GM21360 (cell line): Measurements from ENCODE around the gene ZNF385B.

ENCODE experiments used
- ATAC-seq: cut with Tn5 transposase; IDR thresholded peaks from one replicate; pipeline ENCODE4 v1.9.1; 2021; ENCODE audit warnings: mild to moderate bottlenecking, moderate library complexity; ENCODE audit not compliant: unreplicated experiment

Gene ZNF385B

DNA sequence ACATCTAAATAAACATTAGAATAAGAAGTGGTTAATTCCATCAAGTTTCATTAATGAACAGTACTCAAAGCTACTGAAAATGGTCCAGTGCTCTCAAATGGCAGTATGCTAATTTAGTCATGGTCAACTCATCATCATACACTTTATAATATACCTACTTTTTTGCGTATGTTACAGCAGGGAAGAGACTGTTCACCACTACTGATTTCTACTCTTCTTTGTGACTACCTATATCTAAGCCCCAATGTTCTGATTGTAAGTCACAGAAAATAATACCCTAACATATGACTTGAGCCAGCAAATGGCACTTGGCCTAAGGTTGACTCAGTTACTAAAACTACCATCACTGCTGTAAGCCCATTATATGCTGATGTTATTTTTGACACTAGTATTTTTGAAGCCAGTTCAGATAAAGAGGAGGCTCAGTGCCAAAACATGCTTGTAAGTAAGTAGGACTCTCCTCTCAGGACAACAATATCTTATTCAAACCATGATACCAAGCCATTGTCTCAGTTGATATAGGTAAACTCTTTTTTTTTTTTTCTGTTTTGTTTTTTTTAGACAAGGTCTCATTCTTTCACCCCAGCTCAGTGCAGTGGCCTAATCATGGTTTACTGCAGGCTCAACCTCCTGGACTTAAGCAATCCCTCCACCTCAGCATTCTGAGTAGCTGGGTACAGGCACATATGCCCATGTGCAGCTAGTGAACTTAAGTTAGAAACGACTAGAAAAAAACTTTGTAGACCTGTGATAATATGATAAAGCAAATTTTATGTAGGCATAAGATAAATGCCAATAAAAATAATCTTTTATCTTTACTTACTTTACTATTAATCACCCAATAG lies 266.9 kb downstream of the ZNF385B start:
- no peak for ATAC-seq

DNA sequence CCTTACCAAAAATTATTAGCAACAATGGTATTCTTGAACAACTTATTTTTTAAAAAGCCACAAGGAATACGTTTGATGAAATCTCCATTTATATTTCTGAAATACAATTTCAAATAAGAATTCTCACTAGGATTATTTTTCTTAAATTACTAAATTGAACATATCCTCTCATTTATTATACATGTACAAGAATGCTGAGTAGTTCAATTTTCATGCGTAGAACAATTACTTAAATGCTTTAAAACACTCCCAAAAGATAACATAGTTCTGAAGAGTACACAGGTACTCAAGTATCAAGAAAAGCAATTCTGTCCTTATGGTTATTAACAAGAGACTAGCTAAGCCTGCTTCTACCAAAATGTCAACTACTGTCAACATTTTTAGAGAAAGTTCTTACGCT lies 268.1 kb downstream of the ZNF385B start:
- ATAC-seq = no peak

DNA sequence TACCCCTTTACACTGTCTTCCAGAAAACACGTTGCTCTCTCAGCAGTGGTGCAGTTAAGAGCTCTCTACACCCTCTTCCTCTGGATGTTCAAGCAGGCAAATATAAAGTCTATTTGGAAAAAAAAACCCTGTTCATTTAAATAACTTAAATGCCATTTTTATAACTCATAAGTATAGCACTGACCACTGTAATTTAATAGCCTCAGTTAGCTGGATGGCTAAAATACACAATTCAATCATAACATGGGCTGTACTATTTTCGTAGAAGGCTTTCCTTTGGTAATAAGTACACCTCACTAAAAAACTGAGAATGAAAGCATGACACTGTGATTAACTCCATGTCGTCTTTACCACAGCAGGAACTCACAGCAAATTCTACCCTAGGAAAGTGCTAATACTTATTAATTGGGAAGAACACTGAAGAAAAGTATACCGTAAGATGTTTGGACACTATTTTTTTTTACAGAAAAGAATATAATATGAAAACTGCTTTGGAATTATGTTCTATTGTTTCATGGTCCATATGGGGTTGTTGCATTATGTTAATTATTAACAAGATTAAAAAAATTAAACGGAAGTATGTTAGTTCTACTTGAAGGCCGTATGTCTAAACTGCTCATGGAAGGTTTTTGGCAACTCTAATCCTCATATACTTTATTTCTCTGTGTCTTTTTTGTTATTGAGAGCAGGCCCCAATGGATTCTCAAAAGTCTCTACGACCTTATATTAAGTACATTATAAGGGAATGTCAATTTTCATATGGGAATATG lies 269.1 kb downstream of the ZNF385B start:
- no peak for ATAC-seq

DNA sequence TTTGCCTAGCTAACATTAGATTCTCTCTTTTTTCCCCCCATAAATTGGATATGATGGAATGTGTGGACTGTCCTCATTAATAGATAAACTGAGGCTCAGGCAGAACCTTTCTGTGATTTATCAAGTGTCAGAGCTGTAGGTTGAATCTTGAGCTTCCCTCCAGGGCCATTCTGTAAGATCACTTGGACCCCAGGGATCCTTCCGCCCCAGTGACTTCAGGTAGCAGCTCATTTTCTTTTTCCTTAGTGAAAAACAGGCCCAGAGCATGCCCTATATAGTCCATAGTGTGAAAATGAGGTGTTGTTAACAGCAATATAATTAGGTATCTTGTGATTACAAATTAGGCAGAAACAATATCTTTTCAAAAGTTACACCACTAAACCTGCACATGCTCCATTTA lies 269.7 kb downstream of the ZNF385B start:
- ATAC-seq = no peak

DNA sequence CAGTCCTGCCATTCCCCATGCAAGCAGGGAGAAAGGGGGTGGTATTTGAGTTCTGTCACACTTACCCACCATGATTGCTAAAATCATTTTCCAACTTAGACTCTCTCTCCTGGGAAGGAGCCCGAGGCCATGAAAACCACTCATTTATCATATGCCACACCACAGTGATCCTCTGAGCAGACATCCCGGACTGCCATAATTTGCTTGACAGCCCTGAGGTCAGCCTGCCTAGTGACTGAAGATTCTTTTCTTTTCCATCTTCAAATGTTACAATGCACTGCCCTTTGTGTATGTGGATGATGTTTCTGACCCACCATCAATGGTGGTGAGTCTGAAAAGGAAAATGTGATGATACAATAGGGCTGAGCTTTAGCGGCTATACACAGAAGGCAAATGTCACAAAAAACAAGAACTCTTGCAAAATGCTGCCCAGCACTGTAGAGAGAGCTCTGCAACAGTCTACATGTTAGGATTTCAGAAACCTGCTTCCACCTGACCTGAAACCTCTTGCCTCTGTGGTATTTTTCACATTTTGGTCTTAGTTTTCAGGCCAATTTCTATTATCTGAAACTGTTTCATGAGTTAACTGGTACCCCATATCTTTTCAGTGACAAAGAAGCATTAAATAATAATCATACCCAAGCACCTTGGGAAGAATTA lies 272.8 kb downstream of the ZNF385B start:
- no peak for ATAC-seq

DNA sequence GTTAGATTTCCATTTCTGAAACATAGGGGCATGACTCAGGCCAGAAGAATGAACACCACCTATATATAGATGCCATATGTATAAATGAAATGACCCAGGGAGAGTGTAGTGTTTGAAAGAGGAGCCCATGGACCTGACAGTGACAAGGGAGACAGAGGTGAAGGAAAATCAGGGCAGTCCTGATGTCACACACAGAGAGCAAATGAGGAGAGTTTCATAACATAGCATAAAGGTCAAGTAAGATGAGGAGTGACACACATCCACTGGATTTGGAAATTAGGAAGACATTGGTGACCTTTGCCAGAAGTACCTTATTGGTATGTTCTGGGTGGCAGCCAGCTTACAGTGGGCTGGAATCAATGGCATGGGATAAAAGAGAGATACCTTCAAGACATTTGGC lies 276.7 kb downstream of the ZNF385B start:
- ATAC-seq = no peak

DNA sequence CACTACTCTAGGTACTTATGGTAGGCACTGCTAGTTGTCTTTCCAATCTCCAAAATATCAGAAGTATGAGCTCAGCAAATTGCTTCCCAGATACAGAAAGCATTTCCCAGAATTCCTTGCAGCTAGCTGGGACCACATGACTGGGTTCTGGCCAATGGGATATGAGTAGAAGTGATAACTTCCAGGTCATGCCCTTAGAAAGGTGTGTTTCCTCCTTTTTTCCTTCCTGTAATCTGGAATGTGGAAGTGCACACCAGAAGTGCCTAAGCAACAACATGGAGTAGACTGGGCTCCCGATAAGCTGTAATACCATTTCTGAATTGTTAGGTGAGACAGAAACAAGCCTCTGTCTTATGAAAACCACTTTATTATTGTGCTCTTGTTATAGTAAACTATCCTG lies 279.8 kb downstream of the ZNF385B start:
- ATAC-seq = no peak

DNA sequence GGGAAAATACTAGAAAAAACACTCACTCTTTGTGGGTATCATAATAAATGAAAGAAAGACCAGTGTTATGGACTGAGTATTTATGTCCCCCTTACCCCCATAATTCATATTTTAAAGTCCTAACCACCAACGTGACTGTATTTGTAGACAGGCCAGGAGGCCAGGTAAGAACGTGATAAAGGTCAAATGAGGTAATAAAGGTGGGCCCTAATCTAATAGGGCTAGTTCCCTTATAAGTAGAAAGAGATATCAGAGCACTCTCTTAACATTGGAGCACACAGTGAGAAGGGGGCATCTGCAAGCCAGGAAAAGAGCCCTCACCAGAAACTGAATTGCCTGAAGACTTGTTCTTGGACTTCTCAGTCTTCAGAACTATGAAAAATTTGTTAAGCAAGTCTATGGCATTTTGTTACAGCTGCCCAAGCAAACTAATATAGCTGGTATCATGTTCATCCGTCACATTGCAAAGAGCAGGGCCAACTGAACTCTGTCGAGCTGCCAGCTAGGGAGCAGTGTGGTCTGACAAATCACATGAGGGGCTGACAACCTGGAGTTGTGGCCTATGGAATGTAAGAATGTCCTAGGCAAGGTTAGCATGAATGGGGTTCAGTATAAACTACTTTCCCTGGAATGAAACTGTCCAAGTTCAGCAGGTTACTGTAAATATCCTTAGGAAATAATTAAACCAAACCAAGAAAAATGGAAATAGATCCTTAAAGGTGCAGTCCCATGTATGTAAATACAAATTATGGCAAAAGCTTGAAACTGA lies 280.9 kb downstream of the ZNF385B start:
- no peak for ATAC-seq

DNA sequence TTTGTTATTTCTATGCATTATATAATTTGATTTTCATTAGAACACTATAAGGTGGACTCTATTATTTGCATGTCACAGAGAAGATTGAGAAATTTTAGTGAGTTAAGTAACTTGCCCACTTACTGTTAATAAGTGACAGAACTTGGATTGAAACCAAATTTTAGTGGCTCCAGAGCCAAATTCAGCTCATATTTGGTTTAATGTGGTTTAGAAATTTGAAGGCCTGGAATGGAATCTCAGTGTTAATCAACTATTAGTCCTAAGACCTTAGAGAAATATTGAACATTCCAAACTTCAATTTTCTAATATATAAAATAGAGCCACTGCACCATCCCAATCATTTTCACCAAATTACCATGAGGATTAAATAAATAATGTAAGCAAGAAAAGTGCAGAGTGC lies 281.6 kb downstream of the ZNF385B start:
- no peak for ATAC-seq

DNA sequence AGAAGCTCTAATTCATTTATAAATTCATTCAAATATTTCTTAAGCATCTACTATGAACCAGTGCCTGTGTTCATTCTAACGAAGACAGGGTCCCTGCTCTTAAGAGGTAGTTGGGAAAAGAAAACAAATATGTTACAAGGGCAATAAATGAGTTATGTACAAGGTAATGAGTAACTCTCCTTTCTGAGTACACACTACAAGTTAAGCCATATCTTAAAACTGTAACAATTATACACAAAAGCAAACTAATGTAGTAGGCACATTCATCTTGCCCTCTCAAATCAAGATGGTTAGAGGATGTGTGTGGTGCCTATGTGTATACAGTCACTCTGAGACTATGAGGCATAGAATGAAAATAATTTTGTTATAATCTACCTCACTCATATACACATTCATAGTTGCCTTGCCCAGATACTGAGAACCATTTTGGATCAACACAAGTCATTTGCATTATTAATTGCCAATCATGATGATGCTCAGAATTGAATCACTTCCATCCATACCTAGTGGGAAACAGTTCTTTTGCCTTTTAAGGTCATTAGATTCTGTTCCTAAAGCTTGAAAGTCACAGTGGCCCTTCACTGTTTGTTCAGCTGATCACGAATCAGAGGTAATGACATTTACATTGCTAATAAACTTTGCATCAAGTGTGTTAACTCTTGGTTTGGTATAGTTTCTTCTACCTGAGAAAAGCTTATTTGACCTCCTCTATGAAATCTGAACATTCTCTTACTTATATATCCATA lies 283.1 kb downstream of the ZNF385B start:
- ATAC-seq = no peak

DNA sequence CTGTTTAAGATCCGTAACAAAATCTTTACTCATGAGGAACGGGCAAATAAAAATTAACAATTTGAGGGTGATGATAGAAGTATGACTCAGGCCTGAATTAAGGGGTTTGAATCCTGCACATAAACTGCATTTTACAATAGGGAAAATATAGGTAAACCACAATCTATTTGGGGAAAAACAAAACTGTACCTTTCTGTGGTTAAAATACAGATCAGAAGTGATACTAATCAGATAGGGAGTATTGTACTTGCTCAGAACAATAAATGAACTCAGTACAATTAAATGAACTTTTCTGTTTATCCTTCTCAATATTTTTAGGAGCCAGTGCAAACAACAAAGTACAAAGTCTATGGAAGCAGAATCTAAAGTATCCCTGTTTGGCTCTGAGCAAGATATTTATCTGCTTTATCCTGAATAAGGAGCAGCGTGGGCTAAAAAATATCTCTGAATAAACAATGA lies 287.3 kb downstream of the ZNF385B start:
- no peak for ATAC-seq

DNA sequence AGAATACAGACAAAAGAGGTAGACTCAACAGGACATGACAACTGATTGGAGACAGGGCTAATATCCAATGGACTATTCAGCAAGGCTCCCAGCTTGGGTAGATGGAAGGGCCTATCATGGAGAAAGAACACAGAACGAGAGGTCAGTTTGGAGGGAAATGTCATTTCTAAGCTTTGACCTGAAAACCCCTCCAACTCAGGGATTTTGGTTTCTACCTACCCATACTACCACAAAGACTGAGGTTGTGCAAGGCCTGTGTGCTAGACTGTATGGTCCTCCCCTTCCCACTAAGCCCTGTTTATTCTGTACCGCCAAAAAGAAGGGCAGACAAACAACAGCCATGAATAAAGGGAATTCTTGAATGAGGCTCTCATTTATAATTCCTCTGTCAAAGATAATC lies 288.9 kb downstream of the ZNF385B start:
- no peak for ATAC-seq

DNA sequence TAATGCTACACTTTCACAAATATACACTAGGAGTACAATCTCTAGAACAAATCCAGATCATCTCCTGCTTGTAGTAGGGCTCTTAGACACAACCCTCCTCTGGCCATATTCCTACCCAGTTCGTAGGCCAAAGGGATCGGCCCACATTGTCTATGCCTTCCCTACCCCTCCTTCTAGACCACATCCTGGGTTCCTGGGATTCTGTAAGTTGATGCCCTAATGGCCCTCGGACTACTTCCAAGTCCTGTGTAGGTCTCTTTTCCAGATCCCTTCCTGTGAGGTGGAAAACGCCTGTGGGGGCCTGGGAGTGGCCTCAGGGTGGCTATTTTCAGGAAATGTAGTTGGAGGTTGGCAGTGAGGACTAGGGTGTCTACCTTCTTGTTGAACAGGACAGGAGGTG lies 289.7 kb downstream of the ZNF385B start:
- ATAC-seq = no peak

DNA sequence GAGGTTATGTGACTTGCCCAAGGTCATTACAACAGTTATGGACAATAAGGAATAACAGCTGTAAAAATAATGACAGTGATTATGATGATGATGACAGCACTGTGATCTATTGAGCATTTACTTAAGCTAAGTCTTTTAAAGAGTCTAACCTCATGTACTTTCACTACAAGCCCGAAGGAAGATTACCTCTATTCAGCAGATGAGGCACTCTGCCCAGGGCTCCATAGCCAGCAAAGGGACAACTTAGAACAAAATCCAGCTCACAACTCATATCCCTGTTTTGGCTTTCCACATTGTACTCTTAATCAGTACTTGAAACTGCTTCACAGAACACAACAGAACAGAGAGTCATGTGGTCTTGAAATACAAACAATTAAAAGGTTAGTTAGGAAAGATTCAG lies 290.2 kb downstream of the ZNF385B start:
- no peak for ATAC-seq

DNA sequence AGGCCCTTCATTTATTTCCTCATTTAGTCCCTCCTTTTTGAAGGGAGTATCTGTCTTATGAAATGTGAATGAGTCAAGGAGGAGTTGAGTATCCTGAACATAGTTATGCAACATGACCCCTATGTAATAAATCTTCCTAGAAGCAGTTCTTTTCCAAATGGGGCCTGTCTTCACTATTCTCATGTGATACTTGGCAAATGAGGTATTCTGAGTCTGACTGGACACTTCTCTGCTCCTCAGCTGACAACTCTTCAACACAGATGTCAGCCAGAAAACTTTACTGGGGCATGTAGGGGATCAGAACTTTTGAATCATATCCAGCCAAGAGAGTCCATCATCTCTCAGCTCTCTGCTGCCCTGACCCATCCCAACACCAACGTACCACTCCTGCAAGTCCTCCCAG lies 291.6 kb downstream of the ZNF385B start:
- ATAC-seq = no peak

DNA sequence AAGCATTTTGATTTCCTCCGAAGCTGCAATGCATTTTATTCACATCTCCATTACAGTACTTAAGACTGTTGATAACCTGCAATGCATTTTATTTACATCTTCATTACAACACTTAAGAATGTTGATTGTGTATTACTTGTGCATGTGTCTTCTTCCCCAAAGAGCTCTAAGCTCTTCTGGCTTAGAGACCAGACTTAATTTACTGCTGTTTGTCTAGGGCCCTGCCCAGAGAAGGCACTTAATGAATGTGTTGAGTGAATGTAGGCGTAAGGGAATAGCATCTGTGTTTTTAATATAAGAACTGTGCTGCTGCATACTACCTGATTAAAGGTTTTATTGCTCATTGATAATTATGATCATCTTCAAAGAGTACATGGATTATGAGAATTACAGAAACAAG lies 295.6 kb downstream of the ZNF385B start:
- ATAC-seq = no peak

DNA sequence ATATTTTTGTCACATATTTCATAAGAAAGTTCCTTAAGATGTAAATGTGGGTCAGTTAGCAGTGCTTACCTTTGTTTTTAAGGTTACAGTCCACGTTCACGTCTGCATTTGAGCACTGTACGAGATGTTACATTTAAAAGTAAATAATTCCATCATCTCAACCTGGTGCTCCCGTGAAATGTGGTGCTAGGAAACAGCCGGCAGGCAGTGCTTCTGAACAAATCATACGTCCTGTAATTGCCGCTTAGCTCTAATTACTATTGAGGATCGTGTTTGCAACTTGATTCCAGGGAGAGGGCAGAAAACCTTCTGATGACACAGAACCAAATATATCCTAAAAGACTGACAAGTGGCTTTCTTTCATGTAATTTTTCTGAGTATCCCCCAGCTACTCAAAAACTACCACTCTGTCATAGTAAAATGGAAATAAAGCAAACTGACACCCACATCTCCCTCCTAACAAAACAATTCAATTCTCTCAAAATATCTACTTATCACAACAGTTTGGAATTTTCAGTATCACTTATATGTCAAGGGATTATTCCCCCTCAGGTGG lies 299.0 kb downstream of the ZNF385B start:
- no peak for ATAC-seq

DNA sequence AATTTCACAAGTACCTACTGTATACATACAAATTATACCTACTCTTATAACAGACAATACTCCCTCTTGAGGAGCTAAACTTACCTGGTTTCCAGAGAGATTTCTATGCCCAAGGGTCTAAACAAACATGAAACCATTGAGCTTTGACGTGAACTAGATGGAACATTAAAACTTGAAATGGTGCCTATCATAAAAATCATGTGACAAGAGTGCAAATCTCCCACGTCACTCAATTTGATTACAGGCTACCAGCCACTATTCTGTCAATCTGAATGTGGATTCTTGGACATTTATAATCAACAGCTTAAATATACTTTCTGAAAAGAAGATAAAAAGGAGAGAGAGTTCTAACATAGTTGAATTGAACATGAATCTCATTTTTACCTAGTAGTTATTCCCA lies 299.7 kb downstream of the ZNF385B start:
- no peak for ATAC-seq

DNA sequence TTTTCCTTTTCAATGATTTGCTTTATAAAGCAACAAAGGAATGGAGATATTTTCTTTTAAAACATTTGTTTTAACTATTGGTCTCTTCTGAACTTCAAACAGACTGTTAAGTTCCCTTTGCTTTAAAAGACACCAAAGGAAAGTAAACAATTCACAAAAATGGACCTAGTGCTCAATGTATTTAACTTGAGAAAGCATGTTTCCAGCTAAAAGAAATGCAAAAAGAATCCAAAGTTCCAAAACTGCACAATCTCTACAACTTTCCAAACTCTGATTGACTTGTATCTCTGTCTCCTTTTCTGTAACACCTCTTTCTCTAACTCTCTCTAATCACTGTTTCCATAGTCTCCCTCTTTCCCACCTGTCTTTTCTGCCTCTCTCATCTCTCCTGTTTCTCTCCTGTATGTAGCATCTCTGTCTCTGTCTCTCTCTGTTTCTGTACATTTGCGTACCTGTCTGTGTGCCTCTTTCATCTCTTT lies 301.1 kb downstream of the ZNF385B start:
- no peak for ATAC-seq
